Tibial artery (tissue), 4 donors: ENCODE measurements around the gene ZBTB40.

Experiments used
- DNase-seq, 2 donors: peaks; one replicate each; pipeline ENCODE4 v3.0.0-alpha.2; 2019
- H3K27ac ChIP-seq, 2 donors: fragments of 200-600 bp; sonication (generic) in 1 of 2; 1 replicate in 1 of 2; 2 replicates in 1 of 2; pipeline ENCODE4 v1.5.1; 2018 to 2019; ENCODE audit warnings: mild to moderate bottlenecking in 1 of 2
- H3K27me3 ChIP-seq, 2 donors: fragments of 200-600 bp; sonication (generic) in 1 of 2; one replicate each; pipeline versions ENCODE4 v1.5.1 to v1.6.0; 2016 to 2019
- H3K36me3 ChIP-seq, 3 donors: fragments of 200-600 bp; sonication (generic) in 2 of 3; one replicate each; pipeline ENCODE4 v1.5.1; 2016 to 2019; ENCODE audit warnings: mild to moderate bottlenecking in 2 of 3
- H3K4me1 ChIP-seq, 4 donors: fragments of 200-600 bp; sonication (generic) in 2 of 4; 1 replicate in 3 of 4; 2 replicates in 1 of 4; pipeline ENCODE4 v1.5.1; 2016 to 2019
- H3K4me3 ChIP-seq, 2 donors: fragments of 200-600 bp; sonication (generic) in 1 of 2; 1 replicate in 1 of 2; 2 replicates in 1 of 2; pipeline ENCODE4 v1.5.1; 2018 to 2019; ENCODE audit warnings: mild to moderate bottlenecking in 2 of 2
- H3K9me3 ChIP-seq, 3 donors: fragments of 200-600 bp; sonication (generic) in 1 of 3; one replicate each; pipeline ENCODE4 v1.5.1; 2016 to 2019
- CTCF ChIP-seq, 2 experiments: fragments of 200-600 bp in 1 of 2; fragments of 450-650 bp in 1 of 2; IDR thresholded peaks; one replicate each; pipeline ENCODE4 v1.5.1; 2017 to 2019; ENCODE audit warnings: antibody characterized with exemption in 2 of 2, mild to moderate bottlenecking in 1 of 2, moderate library complexity in 1 of 2
- intact Hi-C: fragments of 100-400 bp; cut with DNase I; formaldehyde crosslinking; loops from one replicate; pipeline ENCODE4 v1.15.0; 2023; ENCODE audit warnings: low total_unique reads

ZBTB40 gene

GRCh38 chr1:22525211-22525610 lies 73.6 kb downstream of the ZBTB40 start:
- Histone ChIP-seq H3K9me3 (no peaks in the 10 kb centered on the region), H3K4me1 (peaks cover 0 to 6% (median 3%) of the 10 kb centered on the region in 4 donors), H3K4me3 (no peak overlapping the region), H3K27ac (no peak overlapping the region), H3K36me3 (peaks cover 54 to 86% (median 66%) of the 10 kb centered on the region in 3 donors), H3K27me3 (no peaks in the 10 kb centered on the region)
- DNase-seq = no peak
- intact Hi-C loops = loop anchor here (10.0 kb wide), 1 partner anchor 70 kb away; the partner anchor contains the start of gene ZBTB40
- no peak for TF ChIP-seq CTCF (IDR thresholded peaks at IDR 0.05)

GRCh38 chr1:22525646-22526045 lies 74.0 kb downstream of the ZBTB40 start:
- no peak overlapping the region for H3K27ac ChIP-seq
- no peaks in the 10 kb centered on the region for H3K27me3 ChIP-seq
- H3K4me1 ChIP-seq = peaks cover 0 to 10% (median 7%) of the 10 kb centered on the region in 4 donors
- no peaks in the 10 kb centered on the region for H3K9me3 ChIP-seq
- H3K36me3 ChIP-seq = peaks cover 50 to 81% (median 61%) of the 10 kb centered on the region in 3 donors
- intact Hi-C loops = loop anchor here (10.0 kb wide), 1 partner anchor 71 kb away; the partner anchor contains the start of gene ZBTB40
- no peak for DNase-seq
- TF ChIP-seq CTCF (IDR thresholded peaks at IDR 0.05) = no peak
- no peak overlapping the region for H3K4me3 ChIP-seq

- H3K36me3 ChIP-seq = peaks cover 45 to 77% (median 57%) of the 10 kb centered on the region in 3 donors
- TF ChIP-seq CTCF (IDR thresholded peaks at IDR 0.05) = no peak
- intact Hi-C loops = loop anchor here (10.0 kb wide), 1 partner anchor 71 kb away; the partner anchor contains the start of gene ZBTB40
- peaks cover 0 to 15% (median 12%) of the 10 kb centered on the region in 4 donors for H3K4me1 ChIP-seq
- DNase-seq = no peak
- no peaks in the 10 kb centered on the region for H3K27me3 ChIP-seq
- no peaks in the 10 kb centered on the region for H3K9me3 ChIP-seq
- H3K4me3 ChIP-seq = no peak overlapping the region
- H3K27ac ChIP-seq = no peak overlapping the region
These were observed 74.4 kb downstream of the ZBTB40 start for GRCh38 chr1:22526098-22526497.

GRCh38 chr1:22526677-22527076 lies 75.0 kb downstream of the ZBTB40 start:
- DNase-seq = no peak
- no peak for TF ChIP-seq CTCF (IDR thresholded peaks at IDR 0.05)
- H3K36me3 ChIP-seq = peaks cover 40 to 71% (median 53%) of the 10 kb centered on the region in 3 donors
- H3K4me1 ChIP-seq = peaks cover 0 to 21% (median 18%) of the 10 kb centered on the region in 4 donors
- H3K27ac ChIP-seq = no peak overlapping the region
- intact Hi-C loops = loop anchor here (10.0 kb wide), 1 partner anchor 72 kb away; the partner anchor contains the start of gene ZBTB40
- H3K4me3 ChIP-seq = no peak overlapping the region
- H3K27me3 ChIP-seq = no peaks in the 10 kb centered on the region
- no peaks in the 10 kb centered on the region for H3K9me3 ChIP-seq

- Histone ChIP-seq H3K4me1 (peaks cover 0 to 23% (median 19%) of the 10 kb centered on the region in 4 donors), H3K27ac (no peak overlapping the region), H3K36me3 (peaks cover 35 to 66% (median 48%) of the 10 kb centered on the region in 3 donors), H3K27me3 (no peaks in the 10 kb centered on the region), H3K4me3 (no peak overlapping the region), H3K9me3 (no peaks in the 10 kb centered on the region)
- intact Hi-C loops = loop anchor here (10.0 kb wide), 1 partner anchor 72 kb away; the partner anchor contains the start of gene ZBTB40
- TF ChIP-seq CTCF (IDR thresholded peaks at IDR 0.05) = no peak
- peak in 1 of 2 donors; percentile 43 for DNase-seq
These were observed 75.5 kb downstream of the ZBTB40 start for GRCh38 chr1:22527122-22527521.
